K562 (cell line): ENCODE results near the gene DIPK1B. TPM values are rescaled to one million over a fixed set of nuclear protein-coding genes. Genes with fewer than 3 reads are reported as not detected.

Experiments used
- AFF4 ChIP-seq: sonication (generic); formaldehyde crosslinking; IDR thresholded peaks from 2 replicates; pipeline ENCODE4 v1.8.0; 2023; ENCODE audit warnings: mild to moderate bottlenecking, missing genetic modification reagents
- ARID3B ChIP-seq: fragments of 250-450 bp; sonication (Bioruptor Pico); IDR thresholded peaks from 2 replicates; pipeline ENCODE4 v1.4.0; 2020; ENCODE audit warnings: borderline replicate concordance
- ESRRA ChIP-seq: fragments of 450-650 bp; IDR thresholded peaks from 2 replicates; pipeline ENCODE4 v1.6.1; 2014; ENCODE audit warnings: low read depth, mild to moderate bottlenecking, moderate library complexity, borderline replicate concordance
- EZH2 ChIP-seq: IDR thresholded peaks from 2 replicates; pipeline ENCODE4 v1.6.1; 2012; ENCODE audit warnings: low read depth, mild to moderate bottlenecking, inconsistent platforms, low read length, borderline replicate concordance
- IRF1 ChIP-seq: sonication (generic); formaldehyde crosslinking; IDR thresholded peaks from 2 replicates; pipeline ENCODE4 v1.8.0; 2022; ENCODE audit warnings: missing genetic modification reagents, mild to moderate bottlenecking, borderline replicate concordance
- KDM5B ChIP-seq: fragments of 200-600 bp; sonication (generic); IDR thresholded peaks from 2 replicates; pipeline ENCODE4 v1.6.1; 2012; ENCODE audit warnings: low read depth, mild to moderate bottlenecking, moderate library complexity, low read length, control low read depth, inconsistent platforms; ENCODE audit not compliant: insufficient replicate concordance
- MEF2A ChIP-seq: IDR thresholded peaks from 2 replicates; pipeline ENCODE4 v1.6.1; 2011; ENCODE audit warnings: low read depth, mild to moderate bottlenecking, low read length, moderate library complexity; ENCODE audit not compliant: control insufficient read depth
- MTF1 ChIP-seq: fragments of 250-450 bp; sonication (Bioruptor Pico); IDR thresholded peaks from 2 replicates; pipeline ENCODE4 v1.9.0; 2021; ENCODE audit warnings: moderate library complexity, mild to moderate bottlenecking, inconsistent platforms, borderline replicate concordance
- PHF21A ChIP-seq: fragments of 450-650 bp; IDR thresholded peaks from 2 replicates; pipeline ENCODE4 v1.6.1; 2017; ENCODE audit warnings: low read depth, borderline replicate concordance
- RAD51 ChIP-seq: fragments of 450-650 bp; IDR thresholded peaks from 2 replicates; pipeline ENCODE4 v1.7.1; 2016; ENCODE audit warnings: low read depth, mild to moderate bottlenecking, borderline replicate concordance
- STAG1 ChIP-seq: sonication (generic); formaldehyde crosslinking; IDR thresholded peaks from 2 replicates; pipeline ENCODE4 v1.5.0; 2020; ENCODE audit warnings: missing genetic modification reagents, borderline replicate concordance
- ZBTB12 ChIP-seq: fragments of 250-450 bp; sonication (Bioruptor Pico); IDR thresholded peaks from 2 replicates; pipeline ENCODE4 v1.4.0; 2020
- ZNF449 ChIP-seq: fragments of 250-450 bp; sonication (Bioruptor Pico); IDR thresholded peaks from 2 replicates; pipeline ENCODE4 v1.8.0; 2022; ENCODE audit warnings: moderate library complexity, mild to moderate bottlenecking, inconsistent platforms
- ZNF655 ChIP-seq: fragments of 250-450 bp; sonication (Bioruptor Pico); IDR thresholded peaks from 2 replicates; pipeline ENCODE4 v1.5.0; 2021
- ZNF668 ChIP-seq: fragments of 250-450 bp; sonication (Bioruptor Pico); IDR thresholded peaks from 2 replicates; pipeline ENCODE4 v1.8.0; 2022; ENCODE audit warnings: mild to moderate bottlenecking, inconsistent platforms
- polyA plus RNA-seq, 8 experiments: library from polyadenylated mRNA; depleted of rRNA in 4 of 8; stranded (reverse) in 5 of 8; unstranded in 3 of 8; fragments of >200 nt; fragmentation: Nextera tagmentation in 2 of 8; fragmentation: Illumina TruSeq in 1 of 8; extraction: Ambion mirVana in 2 of 8; extraction: Trizol in 1 of 8; gene quantifications; 2 replicates each; pipeline versions ENCODE4 v1.2.1 to v1.2.3, GENCODE V29; 2011 to 2014; ENCODE audit warnings: inconsistent platforms in 1 of 8, missing spikeins in 1 of 8
- total RNA-seq, 7 experiments: library from RNA; depleted of rRNA in 6 of 7; stranded (reverse); fragments of >200 nt in 6 of 7; fragmentation: Illumina TruSeq in 2 of 7; extraction: Trizol in 2 of 7; gene quantifications; 2 replicates each; pipeline versions ENCODE4 v1.2.1 to v1.2.3, GENCODE V29; 2011 to 2021; ENCODE audit warnings: low replicate concordance in 1 of 7
- TF ChIP-seq, protein P1 (sequence below): conservative IDR thresholded peaks from 2 replicates; pipeline ENCODE4 v1.6.1; 2011; ENCODE audit warnings: low read depth, mild to moderate bottlenecking, low read length; ENCODE audit not compliant: control insufficient read depth

The DIPK1B gene
- total and polyA plus RNA-seq, 9 of the 15 experiments (the other 6 are each of a cell fraction or from before 2014, with no cell fraction given) = 0.08 to 22.3 (median 5.9) TPM

GRCh38 chr9:136722969-136723356 is 10.6 kb downstream of the DIPK1B start (continued):
- TF ChIP-seq MTF1 (CRISPR knock-in tag) = no peak
- no peak for TF ChIP-seq ESRRA
- no peak for TF ChIP-seq ARID3B (CRISPR knock-in tag)
- no peak for TF ChIP-seq ZNF668
- no peak for TF ChIP-seq ZNF655 (CRISPR knock-in tag)
- peak; percentile 30 for TF ChIP-seq KDM5B
- no peak for TF ChIP-seq IRF1 (CRISPR knock-in tag)
- no peak for TF ChIP-seq ZBTB12 (CRISPR knock-in tag)
- TF ChIP-seq, protein P1, sequence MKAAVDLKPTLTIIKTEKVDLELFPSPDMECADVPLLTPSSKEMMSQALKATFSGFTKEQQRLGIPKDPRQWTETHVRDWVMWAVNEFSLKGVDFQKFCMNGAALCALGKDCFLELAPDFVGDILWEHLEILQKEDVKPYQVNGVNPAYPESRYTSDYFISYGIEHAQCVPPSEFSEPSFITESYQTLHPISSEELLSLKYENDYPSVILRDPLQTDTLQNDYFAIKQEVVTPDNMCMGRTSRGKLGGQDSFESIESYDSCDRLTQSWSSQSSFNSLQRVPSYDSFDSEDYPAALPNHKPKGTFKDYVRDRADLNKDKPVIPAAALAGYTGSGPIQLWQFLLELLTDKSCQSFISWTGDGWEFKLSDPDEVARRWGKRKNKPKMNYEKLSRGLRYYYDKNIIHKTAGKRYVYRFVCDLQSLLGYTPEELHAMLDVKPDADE = peak; percentile 41; the same call in 1 of the 2 replicates
- TF ChIP-seq AFF4 (CRISPR knock-in tag) = no peak
- TF ChIP-seq MEF2A = no peak
- TF ChIP-seq RAD51 = no peak
- TF ChIP-seq PHF21A = no peak
- TF ChIP-seq STAG1 (CRISPR knock-in tag) = no peak
- no peak for TF ChIP-seq ZNF449 (CRISPR knock-in tag)
- TF ChIP-seq EZH2 = no peak
